Suprapubic skin (tissue), 4 donors: ENCODE results near the gene MAGEA8. TPM values are rescaled to one million over a fixed set of nuclear protein-coding genes. Genes with fewer than 3 reads are reported as not detected.

Source experiments
- DNase-seq, 2 donors: peaks; one replicate each; pipeline ENCODE4 v3.0.0-alpha.2; 2019; ENCODE audit warnings: low spot score in 2 of 2
- H3K27ac ChIP-seq: fragments of 200-600 bp; sonication (generic); one replicate; pipeline ENCODE4 v1.5.1; 2019
- H3K27me3 ChIP-seq: fragments of 200-600 bp; sonication (generic); one replicate; pipeline ENCODE4 v1.5.1; 2019
- H3K36me3 ChIP-seq: fragments of 200-600 bp; sonication (generic); one replicate; pipeline ENCODE4 v1.5.1; 2019
- H3K4me1 ChIP-seq: fragments of 200-600 bp; sonication (generic); one replicate; pipeline ENCODE4 v1.5.1; 2019
- H3K4me3 ChIP-seq: fragments of 200-600 bp; sonication (generic); one replicate; pipeline ENCODE4 v1.5.1; 2019; ENCODE audit warnings: mild to moderate bottlenecking
- H3K9me3 ChIP-seq: fragments of 200-600 bp; sonication (generic); one replicate; pipeline ENCODE4 v1.5.1; 2019
- EP300 ChIP-seq: sonication (generic); formaldehyde crosslinking; IDR thresholded peaks from one replicate; pipeline ENCODE4 v1.6.1; 2017; ENCODE audit warnings: antibody characterized with exemption
- POLR2A ChIP-seq, 2 donors: fragments of 450-650 bp; IDR thresholded peaks; one replicate each; pipeline ENCODE4 v1.6.1; 2017; ENCODE audit warnings: antibody characterized with exemption in 2 of 2, mild to moderate bottlenecking in 2 of 2, moderate library complexity in 2 of 2
- POLR2AphosphoS5 ChIP-seq, 3 donors: sonication (generic); formaldehyde crosslinking; IDR thresholded peaks; one replicate each; pipeline ENCODE4 v1.6.1; 2017; ENCODE audit warnings: antibody characterized with exemption in 3 of 3
- WGBS: methylation state at CpG from one replicate; pipeline ENCODE4 v1.1.5; 2018; 5-methylcytosine and 5-hydroxymethylcytosine counted together
- total RNA-seq, 4 donors: library from RNA; depleted of rRNA; stranded (reverse); fragments of >200 nt; gene quantifications; one replicate each; pipeline ENCODE4 v1.1.0, GENCODE V29; 2016
- TF ChIP-seq, protein P1 (sequence below), 2 donors: fragments of 200-600 bp in 1 of 2; fragments of 450-650 bp in 1 of 2; sonication (generic) in 1 of 2; IDR thresholded peaks; one replicate each; pipeline ENCODE4 v1.5.1; 2016 to 2019; ENCODE audit warnings: antibody characterized with exemption in 2 of 2, mild to moderate bottlenecking in 1 of 2, moderate library complexity in 1 of 2

The MAGEA8 gene
- total RNA-seq, 4 donors from 2014 or later: not detected

DNA sequence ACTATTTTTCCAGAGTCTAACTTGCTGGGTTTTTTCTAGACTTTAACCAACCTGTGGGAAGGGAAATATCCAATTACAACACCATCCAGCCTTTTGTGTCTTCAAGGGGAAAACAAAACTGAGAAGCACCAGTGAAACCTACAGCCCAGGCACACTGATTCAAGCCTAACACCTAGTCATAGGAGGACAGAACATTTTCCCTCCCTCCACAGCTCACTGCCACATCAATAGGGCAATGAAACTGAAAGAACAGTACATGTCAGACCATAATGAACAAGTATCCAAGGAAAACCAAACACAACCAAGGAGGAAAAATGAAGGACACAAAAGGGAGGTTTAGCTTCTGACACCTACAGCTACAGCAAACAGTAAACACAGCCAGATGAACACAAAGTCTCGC is 17.6 kb downstream of the MAGEA8 start:
- H3K4me3 ChIP-seq: no peak overlapping the region
- no peaks in the 10 kb centered on the region for H3K27me3 ChIP-seq
- H3K9me3 ChIP-seq: no peaks in the 10 kb centered on the region
- no peaks in the 10 kb centered on the region for H3K4me1 ChIP-seq
- H3K36me3 ChIP-seq: no peaks in the 10 kb centered on the region
- TF ChIP-seq, protein P1, sequence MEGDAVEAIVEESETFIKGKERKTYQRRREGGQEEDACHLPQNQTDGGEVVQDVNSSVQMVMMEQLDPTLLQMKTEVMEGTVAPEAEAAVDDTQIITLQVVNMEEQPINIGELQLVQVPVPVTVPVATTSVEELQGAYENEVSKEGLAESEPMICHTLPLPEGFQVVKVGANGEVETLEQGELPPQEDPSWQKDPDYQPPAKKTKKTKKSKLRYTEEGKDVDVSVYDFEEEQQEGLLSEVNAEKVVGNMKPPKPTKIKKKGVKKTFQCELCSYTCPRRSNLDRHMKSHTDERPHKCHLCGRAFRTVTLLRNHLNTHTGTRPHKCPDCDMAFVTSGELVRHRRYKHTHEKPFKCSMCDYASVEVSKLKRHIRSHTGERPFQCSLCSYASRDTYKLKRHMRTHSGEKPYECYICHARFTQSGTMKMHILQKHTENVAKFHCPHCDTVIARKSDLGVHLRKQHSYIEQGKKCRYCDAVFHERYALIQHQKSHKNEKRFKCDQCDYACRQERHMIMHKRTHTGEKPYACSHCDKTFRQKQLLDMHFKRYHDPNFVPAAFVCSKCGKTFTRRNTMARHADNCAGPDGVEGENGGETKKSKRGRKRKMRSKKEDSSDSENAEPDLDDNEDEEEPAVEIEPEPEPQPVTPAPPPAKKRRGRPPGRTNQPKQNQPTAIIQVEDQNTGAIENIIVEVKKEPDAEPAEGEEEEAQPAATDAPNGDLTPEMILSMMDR (IDR thresholded peaks at IDR 0.05): no peak
- TF ChIP-seq POLR2A (IDR thresholded peaks at IDR 0.05): no peak
- no peak for TF ChIP-seq POLR2AphosphoS5 (IDR thresholded peaks at IDR 0.05)
- TF ChIP-seq EP300: no peak
- H3K27ac ChIP-seq: no peak overlapping the region
- DNase-seq: no peak
- WGBS: 67% methylated on average over 1 of the region's 1 CpG

DNA sequence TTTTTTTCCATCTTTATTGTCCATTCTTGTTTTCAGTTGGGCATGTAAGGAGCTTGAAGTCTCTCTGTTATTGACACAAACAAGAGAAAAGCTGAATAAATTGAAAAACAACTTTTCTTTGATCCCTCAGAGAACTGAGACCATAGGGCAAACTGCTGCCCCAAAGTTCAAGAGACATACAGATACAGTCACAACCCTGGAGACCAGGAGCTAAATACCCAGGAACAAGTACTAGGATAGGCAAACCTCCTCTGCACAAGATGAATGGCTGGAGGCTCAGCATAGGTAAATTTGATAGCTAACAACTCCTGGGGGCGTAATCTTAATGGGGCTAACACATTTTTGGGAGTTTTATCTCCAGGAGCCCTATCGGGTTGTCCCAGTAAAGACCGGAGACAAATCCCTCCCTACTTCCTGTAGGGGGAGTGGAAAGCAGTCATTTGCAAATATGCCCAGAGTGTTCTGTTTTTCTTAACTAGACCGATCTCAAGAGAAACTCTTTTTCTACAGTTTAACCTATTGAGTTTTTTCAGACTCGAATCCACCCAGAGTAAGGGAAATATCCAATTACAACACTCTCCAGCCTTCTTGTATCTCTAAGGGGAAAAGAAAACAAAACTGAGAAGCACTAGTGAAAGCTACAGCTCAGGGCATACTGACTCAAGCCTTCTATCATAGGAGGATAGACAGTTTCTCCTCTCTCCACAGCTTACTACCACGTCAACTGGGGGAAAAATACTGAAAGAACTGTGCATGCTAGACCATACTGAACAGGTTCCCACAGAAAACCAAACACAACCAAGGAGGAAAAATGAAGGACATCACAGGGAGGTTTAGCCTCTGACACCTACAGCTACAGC is 23.1 kb downstream of the MAGEA8 start:
- no peak overlapping the region for H3K27ac ChIP-seq
- no peaks in the 10 kb centered on the region for H3K4me1 ChIP-seq
- TF ChIP-seq POLR2A (IDR thresholded peaks at IDR 0.05) (no peak), POLR2AphosphoS5 (IDR thresholded peaks at IDR 0.05) (no peak)
- no peaks in the 10 kb centered on the region for H3K9me3 ChIP-seq
- H3K36me3 ChIP-seq: no peaks in the 10 kb centered on the region
- 45% methylated on average over 6 of the region's 6 CpGs for WGBS
- no peak for DNase-seq
- H3K27me3 ChIP-seq: no peaks in the 10 kb centered on the region
- no peak overlapping the region for H3K4me3 ChIP-seq

DNA sequence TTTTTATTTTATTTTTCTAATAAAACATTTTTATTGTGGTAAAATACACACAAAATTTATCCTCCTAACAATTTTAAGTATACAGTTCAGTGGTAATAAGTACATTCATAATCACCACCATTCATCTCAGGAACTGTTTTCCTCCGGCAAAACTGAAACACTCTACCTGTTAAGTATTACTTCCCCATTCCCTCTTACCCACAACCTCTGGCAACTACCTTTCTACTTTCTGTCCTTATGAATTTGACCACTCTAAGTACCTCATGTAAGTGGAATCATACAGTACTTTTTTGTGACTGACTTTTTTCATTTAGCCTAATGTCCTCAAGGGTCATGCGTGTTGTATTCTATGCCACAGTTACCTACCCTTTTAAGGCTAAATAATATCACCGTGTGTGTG is 27.3 kb downstream of the MAGEA8 start:
- no peak for DNase-seq
- TF ChIP-seq POLR2A (IDR thresholded peaks at IDR 0.05) (no peak), EP300 (no peak), POLR2AphosphoS5 (IDR thresholded peaks at IDR 0.05) (no peak)
- TF ChIP-seq, protein P1 (IDR thresholded peaks at IDR 0.05): no peak
- no peaks in the 10 kb centered on the region for H3K36me3 ChIP-seq
- no peak overlapping the region for H3K4me3 ChIP-seq
- H3K9me3 ChIP-seq: no peaks in the 10 kb centered on the region
- no peak overlapping the region for H3K27ac ChIP-seq
- 81% methylated on average over 3 of the region's 3 CpGs for WGBS
- no peaks in the 10 kb centered on the region for H3K4me1 ChIP-seq
- no peaks in the 10 kb centered on the region for H3K27me3 ChIP-seq

DNA sequence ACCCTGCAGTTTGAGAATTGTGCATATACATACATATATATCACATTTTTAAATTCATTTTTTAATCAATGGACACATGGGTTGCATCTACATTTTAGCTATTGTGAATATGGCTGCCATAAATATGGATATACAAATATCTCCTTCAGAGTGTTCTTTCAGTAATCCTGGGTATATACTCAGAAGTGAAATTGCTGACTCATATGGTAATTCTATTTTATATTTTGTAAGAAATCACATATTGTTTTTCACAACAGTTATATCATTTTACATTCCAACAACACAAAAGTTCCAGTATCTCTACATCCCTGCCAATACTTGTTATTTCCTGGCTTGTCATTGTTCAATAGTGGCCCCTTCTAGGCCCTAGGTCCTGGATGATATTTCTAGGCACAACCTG is 27.7 kb downstream of the MAGEA8 start:
- H3K4me3 ChIP-seq: no peak overlapping the region
- no peak overlapping the region for H3K27ac ChIP-seq
- TF ChIP-seq POLR2AphosphoS5 (IDR thresholded peaks at IDR 0.05) (no peak), POLR2A (IDR thresholded peaks at IDR 0.05) (no peak), EP300 (no peak)
- TF ChIP-seq, protein P1 (IDR thresholded peaks at IDR 0.05): no peak
- no peaks in the 10 kb centered on the region for H3K36me3 ChIP-seq
- no peak for DNase-seq
- no peaks in the 10 kb centered on the region for H3K9me3 ChIP-seq
- H3K27me3 ChIP-seq: no peaks in the 10 kb centered on the region
- no peaks in the 10 kb centered on the region for H3K4me1 ChIP-seq

DNA sequence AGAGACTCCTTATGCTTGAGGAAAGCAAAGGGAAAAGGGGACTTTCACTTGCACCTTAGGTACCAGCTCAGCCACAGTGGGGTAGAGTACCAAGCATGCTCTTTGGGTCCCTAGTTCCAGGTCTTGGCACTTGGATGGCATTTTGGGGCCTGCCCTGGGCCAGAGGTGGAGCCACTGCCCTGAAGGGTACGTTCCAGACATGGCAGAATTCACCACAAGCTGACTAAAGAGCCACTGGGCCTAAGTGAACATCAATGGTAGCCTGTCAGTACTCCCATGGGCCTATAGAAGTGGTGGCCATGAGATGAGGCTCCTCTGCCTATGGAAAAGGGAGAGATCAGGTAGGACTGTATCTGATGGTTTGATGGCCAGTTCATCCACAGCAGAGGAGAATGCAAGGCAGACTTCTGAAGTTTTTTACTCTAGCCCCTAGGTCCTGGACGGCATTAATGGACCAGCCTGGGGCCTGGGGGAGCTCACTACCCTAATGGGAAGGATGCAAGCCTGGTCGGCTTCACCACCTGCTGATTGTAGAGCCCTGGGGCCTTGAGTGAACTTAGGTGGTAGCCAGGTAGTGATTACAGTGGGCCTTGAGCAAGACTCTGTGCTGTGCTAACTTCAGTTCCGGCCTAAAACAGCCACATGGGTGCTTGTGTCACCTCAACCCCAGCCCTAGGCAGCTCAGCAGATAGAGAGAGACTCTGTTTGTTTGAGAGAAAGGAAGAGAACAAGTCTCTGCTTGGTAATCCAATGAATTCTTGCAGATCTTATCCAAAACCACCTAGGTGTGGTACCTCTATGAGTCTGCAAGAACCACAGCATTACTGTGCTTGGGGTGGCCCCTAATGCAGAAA is 28.6 kb downstream of the MAGEA8 start:
- Histone ChIP-seq H3K27me3 (no peaks in the 10 kb centered on the region), H3K4me3 (no peak overlapping the region), H3K4me1 (no peaks in the 10 kb centered on the region), H3K9me3 (no peaks in the 10 kb centered on the region), H3K27ac (no peak overlapping the region), H3K36me3 (no peaks in the 10 kb centered on the region)
- WGBS: 67% methylated on average over 3 of the region's 4 CpGs
- no peak for DNase-seq
- TF ChIP-seq POLR2AphosphoS5 (IDR thresholded peaks at IDR 0.05) (no peak), EP300 (no peak), POLR2A (IDR thresholded peaks at IDR 0.05) (no peak)
- TF ChIP-seq, protein P1 (IDR thresholded peaks at IDR 0.05): no peak
